ENCODE data around the gene MRPS15.

DNA sequence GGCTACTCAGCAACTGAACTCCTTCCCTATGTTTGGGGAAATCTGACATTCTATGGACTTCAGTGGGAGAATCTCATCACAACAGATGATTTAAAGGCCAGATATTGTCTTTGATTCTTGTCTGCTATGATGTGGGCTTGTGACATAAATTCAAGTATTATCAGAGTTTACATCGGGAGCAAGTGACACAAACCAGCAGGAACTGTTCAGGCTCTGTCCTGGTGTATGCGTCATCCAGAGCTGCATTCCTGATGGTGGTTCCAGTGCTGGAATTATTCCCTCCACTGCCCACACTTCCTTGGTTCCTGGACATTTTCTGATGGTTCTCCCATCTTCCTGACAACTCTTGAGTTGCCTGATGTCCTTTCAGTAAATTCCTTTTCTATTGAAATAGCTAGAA is 55.7 kb downstream of the MRPS15 start:
- TF ChIP-seq, protein P1, sequence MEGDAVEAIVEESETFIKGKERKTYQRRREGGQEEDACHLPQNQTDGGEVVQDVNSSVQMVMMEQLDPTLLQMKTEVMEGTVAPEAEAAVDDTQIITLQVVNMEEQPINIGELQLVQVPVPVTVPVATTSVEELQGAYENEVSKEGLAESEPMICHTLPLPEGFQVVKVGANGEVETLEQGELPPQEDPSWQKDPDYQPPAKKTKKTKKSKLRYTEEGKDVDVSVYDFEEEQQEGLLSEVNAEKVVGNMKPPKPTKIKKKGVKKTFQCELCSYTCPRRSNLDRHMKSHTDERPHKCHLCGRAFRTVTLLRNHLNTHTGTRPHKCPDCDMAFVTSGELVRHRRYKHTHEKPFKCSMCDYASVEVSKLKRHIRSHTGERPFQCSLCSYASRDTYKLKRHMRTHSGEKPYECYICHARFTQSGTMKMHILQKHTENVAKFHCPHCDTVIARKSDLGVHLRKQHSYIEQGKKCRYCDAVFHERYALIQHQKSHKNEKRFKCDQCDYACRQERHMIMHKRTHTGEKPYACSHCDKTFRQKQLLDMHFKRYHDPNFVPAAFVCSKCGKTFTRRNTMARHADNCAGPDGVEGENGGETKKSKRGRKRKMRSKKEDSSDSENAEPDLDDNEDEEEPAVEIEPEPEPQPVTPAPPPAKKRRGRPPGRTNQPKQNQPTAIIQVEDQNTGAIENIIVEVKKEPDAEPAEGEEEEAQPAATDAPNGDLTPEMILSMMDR (conservative IDR thresholded peaks at IDR 0.05; ENCODE audit: low read depth, low read length) = no peak
- TF ChIP-seq EZH2 (IDR thresholded peaks at IDR 0.05; ENCODE audit: low read length, unreplicated experiment) = no peak
